Testis (tissue), 2 donors: ENCODE measurements around the gene DUSP8.

ENCODE experiments used
- CTCF ChIP-seq, 3 experiments: fragments of 450-650 bp in 2 of 3; fragments of 200-600 bp in 1 of 3; sonication (generic) in 1 of 3; IDR thresholded peaks; one replicate each; pipeline ENCODE4 v1.5.1; 2016 to 2019; ENCODE audit warnings: antibody characterized with exemption in 3 of 3, mild to moderate bottlenecking in 2 of 3, moderate library complexity in 1 of 3
- POLR2A ChIP-seq: fragments of 450-650 bp; IDR thresholded peaks from one replicate; pipeline ENCODE4 v1.6.1; 2017; ENCODE audit warnings: antibody characterized with exemption, mild to moderate bottlenecking, moderate library complexity

- TF ChIP-seq CTCF (IDR thresholded peaks at IDR 0.05) (no peak), POLR2A (no peak)
Observed at GRCh38 chr11:1517117-1518005, 54.7 kb downstream of the DUSP8 start.
